GM12878 (cell line): ENCODE results near the gene TSHR. TPM values are rescaled to one million over a fixed set of nuclear protein-coding genes. Genes with fewer than 3 reads are reported as not detected.

Experiments
- ASH2L ChIP-seq: fragments of 300-600, 200-600 bp; sonication (generic); IDR thresholded peaks from 2 replicates; pipeline ENCODE4 v1.6.1; 2017; ENCODE audit warnings: low read depth, mild to moderate bottlenecking, borderline replicate concordance
- ATF7 ChIP-seq: fragments of 450-650 bp; IDR thresholded peaks from 2 replicates; pipeline ENCODE4 v1.6.1; 2016; ENCODE audit warnings: low read depth, mild to moderate bottlenecking
- BMI1 ChIP-seq: fragments of 450-650 bp; IDR thresholded peaks from 2 replicates; pipeline ENCODE4 v1.6.1; 2016; ENCODE audit warnings: mild to moderate bottlenecking, moderate library complexity, borderline replicate concordance
- CEBPB ChIP-seq, 2 experiments: fragments of 150-350 bp in 1 of 2; IDR thresholded peaks; 2 replicates each; pipeline ENCODE4 v1.6.1; 2012 to 2014; ENCODE audit warnings: low read depth in 2 of 2, low read length in 2 of 2, borderline replicate concordance in 1 of 2, inconsistent platforms in 1 of 2
- EGR1 ChIP-seq, 2 experiments: IDR thresholded peaks; 1 replicate in 1 of 2; 2 replicates in 1 of 2; pipeline ENCODE4 v1.6.1; 2011 to 2012; ENCODE audit warnings: low read depth in 2 of 2, low read length in 2 of 2, borderline replicate concordance in 1 of 2, mild to moderate bottlenecking in 1 of 2, moderate library complexity in 1 of 2
- EZH2 ChIP-seq: IDR thresholded peaks from 2 replicates; pipeline ENCODE4 v1.6.1; 2012; ENCODE audit warnings: low read depth, mild to moderate bottlenecking, control low read depth, inconsistent platforms, low read length, borderline replicate concordance; ENCODE audit not compliant: control insufficient read depth
- FOS ChIP-seq: IDR thresholded peaks from 3 replicates; pipeline ENCODE4 v1.6.1; 2011; ENCODE audit warnings: borderline replicate concordance; ENCODE audit not compliant: insufficient read length; ENCODE audit errors: extremely low read depth
- FOXM1 ChIP-seq: IDR thresholded peaks from 2 replicates; pipeline ENCODE4 v1.6.1; 2012; ENCODE audit warnings: low read depth, mild to moderate bottlenecking, inconsistent platforms, low read length, moderate library complexity
- HCFC1 ChIP-seq: fragments of 150-350 bp; IDR thresholded peaks from 2 replicates; pipeline ENCODE4 v1.6.1; 2014; ENCODE audit warnings: low read length
- HSF1 ChIP-seq: fragments of 150-350 bp; IDR thresholded peaks from 2 replicates; pipeline ENCODE4 v1.6.1; 2014; ENCODE audit warnings: mild to moderate bottlenecking, low read depth, low read length
- MTA2 ChIP-seq: fragments of 450-650 bp; IDR thresholded peaks from 2 replicates; pipeline ENCODE4 v1.6.1; 2016; ENCODE audit warnings: low read depth, mild to moderate bottlenecking, moderate library complexity
- PKNOX1 ChIP-seq: fragments of 450-650 bp; IDR thresholded peaks from 2 replicates; pipeline ENCODE4 v1.6.1; 2016; ENCODE audit warnings: mild to moderate bottlenecking
- PRDM15 ChIP-seq: fragments of 450-650 bp; formaldehyde crosslinking; IDR thresholded peaks from 2 replicates; pipeline ENCODE4 v1.4.0; 2020; ENCODE audit warnings: mild to moderate bottlenecking, moderate library complexity
- RELA ChIP-seq: fragments of 450-650 bp; IDR thresholded peaks from 2 replicates; pipeline ENCODE4 v1.8.0; 2014; ENCODE audit warnings: borderline replicate concordance; ENCODE audit not compliant: partially characterized antibody
- SUPT20H ChIP-seq: IDR thresholded peaks from 2 replicates; pipeline ENCODE4 v1.6.1; 2011; ENCODE audit warnings: low read depth, mild to moderate bottlenecking, low read length, moderate library complexity, borderline replicate concordance; ENCODE audit not compliant: control insufficient read depth
- TBL1XR1 ChIP-seq: IDR thresholded peaks from 2 replicates; pipeline ENCODE4 v1.6.1; 2012; ENCODE audit warnings: low read depth, low read length, improper control_type of control experiment
- WRNIP1 ChIP-seq: IDR thresholded peaks from 2 replicates; pipeline ENCODE4 v1.6.1; 2011; ENCODE audit warnings: low read depth, low read length, improper control_type of control experiment, borderline replicate concordance
- polyA plus RNA-seq, 11 experiments: library from polyadenylated mRNA; depleted of rRNA in 4 of 11; unstranded in 6 of 11; stranded (reverse) in 5 of 11; fragments of >200 nt; fragmentation: Nextera tagmentation in 4 of 11; fragmentation: Illumina TruSeq in 1 of 11; extraction: Ambion mirVana in 4 of 11; extraction: Trizol in 1 of 11; gene quantifications; 1 replicate in 1 of 11; 2 replicates in 10 of 11; pipeline versions ENCODE4 v1.2.1 to v1.2.3, GENCODE V29; 2011 to 2016; ENCODE audit warnings: inconsistent platforms in 2 of 11, missing spikeins in 2 of 11, low read depth in 1 of 11
- total RNA-seq, 4 experiments: library from RNA; depleted of rRNA in 3 of 4; stranded (reverse); fragments of >200 nt in 3 of 4; fragmentation: Illumina TruSeq in 1 of 4; extraction: Trizol in 1 of 4; gene quantifications; 2 replicates each; pipeline versions ENCODE4 v1.2.1 to v1.2.3, GENCODE V29; 2013 to 2021
- TF ChIP-seq, protein P1 (sequence below): IDR thresholded peaks from 2 replicates; pipeline ENCODE4 v1.6.1; 2011; ENCODE audit warnings: borderline replicate concordance, low read depth, mild to moderate bottlenecking, moderate library complexity, mixed read lengths, low read length; ENCODE audit not compliant: insufficient read depth; ENCODE audit errors: extremely low read length
- TF ChIP-seq, protein P2 (sequence below): fragments of 450-650 bp; IDR thresholded peaks from 2 replicates; pipeline ENCODE4 v1.6.1; 2017; ENCODE audit warnings: mild to moderate bottlenecking

The TSHR gene
- total and polyA plus RNA-seq, 10 of the 15 experiments (the other 5 are each of a cell fraction or from before 2014, with no cell fraction given) = 0.06 to 0.31 TPM; not detected in 8

GRCh38 chr14:80941241-80942185 is 13.9 kb upstream of the TSHR start, which contains the start of gene CEP128 (continued):
- no peak for TF ChIP-seq HSF1
- no peak for TF ChIP-seq MTA2
- TF ChIP-seq HCFC1 = peak; percentile 98
- TF ChIP-seq FOXM1 = no peak
- no peak for TF ChIP-seq FOS
- no peak for TF ChIP-seq TBL1XR1
- no peak for TF ChIP-seq ASH2L
- TF ChIP-seq, protein P1, sequence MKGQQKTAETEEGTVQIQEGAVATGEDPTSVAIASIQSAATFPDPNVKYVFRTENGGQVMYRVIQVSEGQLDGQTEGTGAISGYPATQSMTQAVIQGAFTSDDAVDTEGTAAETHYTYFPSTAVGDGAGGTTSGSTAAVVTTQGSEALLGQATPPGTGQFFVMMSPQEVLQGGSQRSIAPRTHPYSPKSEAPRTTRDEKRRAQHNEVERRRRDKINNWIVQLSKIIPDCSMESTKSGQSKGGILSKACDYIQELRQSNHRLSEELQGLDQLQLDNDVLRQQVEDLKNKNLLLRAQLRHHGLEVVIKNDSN = no peak
- TF ChIP-seq CEBPB (IDR thresholded peaks at IDR 0.05; ENCODE audit: borderline replicate concordance in 1 of 2, low read depth in 2 of 2, low read length in 2 of 2) = no peak
- TF ChIP-seq, protein P2, sequence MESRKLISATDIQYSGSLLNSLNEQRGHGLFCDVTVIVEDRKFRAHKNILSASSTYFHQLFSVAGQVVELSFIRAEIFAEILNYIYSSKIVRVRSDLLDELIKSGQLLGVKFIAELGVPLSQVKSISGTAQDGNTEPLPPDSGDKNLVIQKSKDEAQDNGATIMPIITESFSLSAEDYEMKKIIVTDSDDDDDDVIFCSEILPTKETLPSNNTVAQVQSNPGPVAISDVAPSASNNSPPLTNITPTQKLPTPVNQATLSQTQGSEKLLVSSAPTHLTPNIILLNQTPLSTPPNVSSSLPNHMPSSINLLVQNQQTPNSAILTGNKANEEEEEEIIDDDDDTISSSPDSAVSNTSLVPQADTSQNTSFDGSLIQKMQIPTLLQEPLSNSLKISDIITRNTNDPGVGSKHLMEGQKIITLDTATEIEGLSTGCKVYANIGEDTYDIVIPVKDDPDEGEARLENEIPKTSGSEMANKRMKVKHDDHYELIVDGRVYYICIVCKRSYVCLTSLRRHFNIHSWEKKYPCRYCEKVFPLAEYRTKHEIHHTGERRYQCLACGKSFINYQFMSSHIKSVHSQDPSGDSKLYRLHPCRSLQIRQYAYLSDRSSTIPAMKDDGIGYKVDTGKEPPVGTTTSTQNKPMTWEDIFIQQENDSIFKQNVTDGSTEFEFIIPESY = no peak
- TF ChIP-seq EZH2 = no peak
- no peak for TF ChIP-seq WRNIP1
- no peak for TF ChIP-seq RELA
- peak; percentile 11; the same call in 1 of the 2 replicates for TF ChIP-seq ATF7
- no peak for TF ChIP-seq EGR1 (IDR thresholded peaks at IDR 0.05; ENCODE audit: borderline replicate concordance in 1 of 2, low read depth in 2 of 2, low read length in 2 of 2)
- TF ChIP-seq PRDM15 (CRISPR knock-in tag) = no peak
- TF ChIP-seq SUPT20H = no peak
- TF ChIP-seq PKNOX1 = no peak
- peak; percentile 55; the same call in 1 of the 2 replicates for TF ChIP-seq BMI1
